ENCODE data around the gene PRM1. TPM values are rescaled to one million over a fixed set of nuclear protein-coding genes. Genes with fewer than 3 reads are reported as not detected.
A peak's percentile ranks its signal among the peaks of the same experiment; 100 is the strongest.

PRM1 gene
- total and polyA plus RNA-seq, 2 of the 4 experiments (the other 2 are of a cell fraction) = not detected

GRCh38 chr16:11291091-11291703, 10.1 kb upstream of the PRM1 start:
- H2BK120ac ChIP-seq (ENCODE audit: low read depth, low read length) = no peak overlapping the region
- peaks cover 4% of the 10 kb centered on the region for H3K27me3 ChIP-seq (ENCODE audit: control insufficient read depth, insufficient read depth, low read length)
- no TSS peak for BruUV-seq (replicated peaks)
- H2BK15ac ChIP-seq (ENCODE audit: low read depth, low read length) = no peak overlapping the region
- no peak overlapping the region for H3K4ac ChIP-seq (ENCODE audit: low read depth, low read length)
- no peak overlapping the region for H2BK5ac ChIP-seq (ENCODE audit: low read depth, low read length, poor library complexity, severe bottlenecking)
- ChIA-PET CTCF (interaction anchor here (0.6 to 1.6 kb wide), 2 partner anchors 19 to 58 kb away, joined by 3 read pairs; no protein-coding TSS in a partner anchor), POLR2A (ENCODE audit: unreplicated experiment) (no interaction called here)
- H4K20me1 ChIP-seq (ENCODE audit: insufficient read depth, low read length) = no peaks in the 10 kb centered on the region
- H4K91ac ChIP-seq (ENCODE audit: insufficient read depth, low read depth, low read length) = no peak overlapping the region
- H3K4me3 ChIP-seq (ENCODE audit: insufficient read depth, low read depth, low read length) = no peak overlapping the region
- no peaks in the 10 kb centered on the region for H3K9me1 ChIP-seq (ENCODE audit: insufficient read depth, low read length)
- H3K56ac ChIP-seq (ENCODE audit: extremely low read depth, insufficient read depth, low read length) = no peak overlapping the region
- no peak overlapping the region for H2AK9ac ChIP-seq (replicated peaks; ENCODE audit: low read depth, low read length, poor library complexity)
- H3K9ac ChIP-seq (ENCODE audit: low read depth, low read length) = no peak overlapping the region
- no peaks in the 10 kb centered on the region; the same call in 1 of the 2 replicates for H3K4me1 ChIP-seq (ENCODE audit: control insufficient read depth, insufficient read depth, low read length)
- H3K23ac ChIP-seq (ENCODE audit: low read depth, low read length) = no peak overlapping the region
- no peak overlapping the region for H3K18ac ChIP-seq (ENCODE audit: low read depth, low read length)
- TF ChIP-seq RCOR1 (IDR thresholded peaks at IDR 0.05; ENCODE audit: insufficient replicate concordance, low read length) = no peak
- no peak for TF ChIP-seq RFX5 (IDR thresholded peaks at IDR 0.05; ENCODE audit: low read depth, low read length)
- no peak for TF ChIP-seq RAD21 (IDR thresholded peaks at IDR 0.05; ENCODE audit: low read length)
- no peak overlapping the region for H2AFZ ChIP-seq (replicated peaks; ENCODE audit: low read length, poor library complexity)
- no peak overlapping the region for H3K27ac ChIP-seq (ENCODE audit: insufficient read depth, low read length)
- dilution Hi-C loops (cut with HindIII; ENCODE audit: low sequenced_read_pairs, unreplicated experiment) = no loop called here
- no peaks in the 10 kb centered on the region for H3K79me1 ChIP-seq (ENCODE audit: low read depth in 1 of 2, low read length in 2 of 2)
- in situ Hi-C loops (cut with MboI; ENCODE audit: low sequenced_read_pairs) = no loop called here
- peak; percentile 27; the same call in 1 of the 2 replicates for ATAC-seq (ENCODE audit: low read depth)
- WGBS, 2 experiments (ENCODE audit: extremely low coverage in 2 of 2, insufficient read length in 1 of 2) = no CpG with 5 or more reads among the region's 10 CpGs
- H2AK5ac ChIP-seq (ENCODE audit: low read depth, low read length) = no peak overlapping the region
- no peak overlapping the region for H4K5ac ChIP-seq (ENCODE audit: low read depth, low read length)
- no peaks in the 10 kb centered on the region for H3K36me3 ChIP-seq (ENCODE audit: control insufficient read depth, insufficient read depth, low read length)
- H2BK20ac ChIP-seq (ENCODE audit: low read depth, low read length) = no peak overlapping the region
- no peak overlapping the region for H3K4me2 ChIP-seq (ENCODE audit: low read depth, low read length)
- no peak overlapping the region for H4K8ac ChIP-seq (ENCODE audit: low read depth in 2 of 2, low read length in 2 of 2)
- intact Hi-C loops (cut with micrococcal nuclease) = no loop called here
- no peak overlapping the region for H3K14ac ChIP-seq (replicated peaks; ENCODE audit: low read depth, low read length)
- no peaks in the 10 kb centered on the region for H3K9me3 ChIP-seq (ENCODE audit: control insufficient read depth, insufficient read depth, low read length)
- no peak for DNase-seq
